NCI-H2107 treated with DMSO at 0.1 percent for 48 hours (cell line): ENCODE results near the gene SPOP.
"Not testable (repeated sequence)": the region's sequence is repeated elsewhere in the genome, so short reads cannot be mapped to it uniquely, and the experiment has no call there.

Source experiments
- DNase-seq: peaks from one replicate; lab custom pipeline; 2025; ENCODE audit not compliant: unreplicated experiment; lab: John Stamatoyannopoulos, UW

SPOP gene

GRCh38 chr17:49659661-49660382, 18.1 kb downstream of the SPOP start:
- DNase-seq, result no peak

GRCh38 chr17:49656247-49656646, 21.6 kb downstream of the SPOP start:
- DNase-seq, result no peak

- DNase-seq, result no peak
Observed at GRCh38 chr17:49647256-49647585, 30.7 kb downstream of the SPOP start.

- DNase-seq, result no peak
Observed at GRCh38 chr17:49646391-49647255, 31.3 kb downstream of the SPOP start.

- DNase-seq, result not testable (repeated sequence)
Observed at GRCh38 chr17:49646056-49646390, 31.9 kb downstream of the SPOP start.

GRCh38 chr17:49645654-49646053, 32.2 kb downstream of the SPOP start:
- no peak for DNase-seq

- no peak for DNase-seq
Observed at GRCh38 chr17:49640556-49640955, 37.3 kb downstream of the SPOP start.

GRCh38 chr17:49638818-49639217, 39.1 kb downstream of the SPOP start:
- no peak for DNase-seq

- DNase-seq, result no peak
Observed at GRCh38 chr17:49637739-49638138, 40.2 kb downstream of the SPOP start.

- DNase-seq, result no peak
Observed at GRCh38 chr17:49637050-49637449, 40.8 kb downstream of the SPOP start.

- DNase-seq, result no peak
Observed at GRCh38 chr17:49635121-49635520, 42.8 kb downstream of the SPOP start.

- DNase-seq, result no peak
Observed at GRCh38 chr17:49634485-49634860, 43.4 kb downstream of the SPOP start.

- no peak for DNase-seq
Observed at GRCh38 chr17:49633762-49634484, 44.0 kb downstream of the SPOP start.

GRCh38 chr17:49633250-49633649, 44.6 kb downstream of the SPOP start:
- DNase-seq, result no peak

GRCh38 chr17:49632201-49632600, 45.7 kb downstream of the SPOP start:
- DNase-seq, result no peak

- no peak for DNase-seq
Observed at GRCh38 chr17:49631496-49631895, 46.4 kb downstream of the SPOP start.

- DNase-seq, result no peak
Observed at GRCh38 chr17:49630113-49630900, 47.6 kb downstream of the SPOP start.

- no peak for DNase-seq
Observed at GRCh38 chr17:49629447-49629846, 48.5 kb downstream of the SPOP start.

GRCh38 chr17:49624896-49625295, 53.0 kb downstream of the SPOP start:
- DNase-seq, result no peak

GRCh38 chr17:49621946-49622529, 55.9 kb downstream of the SPOP start:
- no peak for DNase-seq

- no peak for DNase-seq
Observed at GRCh38 chr17:49621420-49621819, 56.5 kb downstream of the SPOP start.
